Measurements from ENCODE around the gene HOXB9. TPM values are rescaled to one million over a fixed set of nuclear protein-coding genes. Genes with fewer than 3 reads are reported as not detected.

HOXB9 gene
- total and polyA plus RNA-seq, 2 experiments from 2014 or later = not detected

DNA sequence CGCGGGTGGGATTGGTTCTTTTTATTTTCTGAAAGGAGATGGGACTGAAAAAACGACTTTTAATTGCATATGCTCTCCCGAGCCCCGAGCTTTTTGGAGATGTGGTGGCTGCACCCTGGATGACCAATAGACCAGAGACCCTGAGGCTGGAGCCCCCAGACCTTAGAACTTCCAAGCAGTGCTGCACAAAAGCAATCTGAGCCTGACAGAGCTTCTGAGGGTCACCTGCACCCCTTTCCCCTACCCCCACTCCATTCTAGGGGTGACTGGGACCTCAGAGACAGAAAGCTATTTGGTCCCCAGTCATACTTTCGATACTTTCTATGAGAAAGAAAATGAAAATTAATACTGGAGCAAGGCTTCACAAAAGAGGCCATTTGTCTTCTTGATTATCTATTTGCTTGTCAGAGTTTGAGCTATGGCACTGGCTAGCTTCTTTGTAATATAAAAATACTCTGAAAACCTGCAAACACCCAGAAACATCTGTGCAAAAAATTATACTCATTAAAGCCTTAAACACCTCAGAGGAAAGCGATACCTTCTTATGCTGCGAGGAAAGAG lies 51.6 kb downstream of the HOXB9 start:
- no peaks in the 10 kb centered on the region for H3K9me3 ChIP-seq (ENCODE audit: low read depth)
- no peak for DNase-seq (ENCODE audit: low read depth in 1 of 2, low spot score in 1 of 2)
- H3K4me1 ChIP-seq (ENCODE audit: low read depth) = peaks cover 20% of the 10 kb centered on the region
- no peaks in the 10 kb centered on the region for H3K36me3 ChIP-seq
- no peak overlapping the region for H3K4me3 ChIP-seq
- TF ChIP-seq, protein P1, sequence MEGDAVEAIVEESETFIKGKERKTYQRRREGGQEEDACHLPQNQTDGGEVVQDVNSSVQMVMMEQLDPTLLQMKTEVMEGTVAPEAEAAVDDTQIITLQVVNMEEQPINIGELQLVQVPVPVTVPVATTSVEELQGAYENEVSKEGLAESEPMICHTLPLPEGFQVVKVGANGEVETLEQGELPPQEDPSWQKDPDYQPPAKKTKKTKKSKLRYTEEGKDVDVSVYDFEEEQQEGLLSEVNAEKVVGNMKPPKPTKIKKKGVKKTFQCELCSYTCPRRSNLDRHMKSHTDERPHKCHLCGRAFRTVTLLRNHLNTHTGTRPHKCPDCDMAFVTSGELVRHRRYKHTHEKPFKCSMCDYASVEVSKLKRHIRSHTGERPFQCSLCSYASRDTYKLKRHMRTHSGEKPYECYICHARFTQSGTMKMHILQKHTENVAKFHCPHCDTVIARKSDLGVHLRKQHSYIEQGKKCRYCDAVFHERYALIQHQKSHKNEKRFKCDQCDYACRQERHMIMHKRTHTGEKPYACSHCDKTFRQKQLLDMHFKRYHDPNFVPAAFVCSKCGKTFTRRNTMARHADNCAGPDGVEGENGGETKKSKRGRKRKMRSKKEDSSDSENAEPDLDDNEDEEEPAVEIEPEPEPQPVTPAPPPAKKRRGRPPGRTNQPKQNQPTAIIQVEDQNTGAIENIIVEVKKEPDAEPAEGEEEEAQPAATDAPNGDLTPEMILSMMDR (IDR thresholded peaks at IDR 0.05; ENCODE audit: low read depth, low read length) = no peak
- H3K27ac ChIP-seq = no peak overlapping the region
- peaks cover 97% of the 10 kb centered on the region for H3K27me3 ChIP-seq

DNA sequence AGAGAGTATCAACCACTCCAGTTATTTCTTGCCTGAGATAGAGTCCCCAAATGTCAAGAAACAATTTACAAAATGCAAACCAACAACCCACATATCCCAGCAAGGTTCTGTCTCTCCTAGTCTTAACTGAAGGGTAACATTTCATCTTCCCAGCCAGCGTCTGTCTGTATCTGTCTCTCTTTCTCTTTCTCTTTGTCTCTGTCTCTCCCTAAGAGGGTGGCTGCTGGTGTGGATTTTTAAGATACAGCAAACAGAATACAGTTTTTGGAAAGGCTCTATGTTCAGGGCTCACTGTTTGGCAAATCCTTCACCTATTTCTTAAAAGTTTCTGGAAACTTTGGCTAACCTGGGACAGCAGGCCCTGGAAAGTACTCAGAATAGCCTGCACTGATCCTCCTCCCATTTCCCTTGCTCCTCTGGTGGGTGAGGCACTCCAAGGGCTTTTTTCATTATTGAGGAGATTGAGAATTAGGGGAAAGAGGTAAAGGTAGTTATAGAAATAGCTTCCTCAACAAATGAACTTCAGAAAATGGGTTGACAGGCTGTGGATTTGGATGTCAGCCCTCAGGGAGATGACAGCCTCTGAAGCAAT lies 54.2 kb downstream of the HOXB9 start:
- no peaks in the 10 kb centered on the region for H3K9me3 ChIP-seq (ENCODE audit: low read depth)
- H3K27me3 ChIP-seq = peaks cover 100% of the 10 kb centered on the region
- no peak overlapping the region for H3K27ac ChIP-seq
- no peak overlapping the region for H3K4me3 ChIP-seq
- DNase-seq (ENCODE audit: low read depth in 1 of 2, low spot score in 1 of 2) = no peak
- H3K4me1 ChIP-seq (ENCODE audit: low read depth) = peaks cover 34% of the 10 kb centered on the region
- no peaks in the 10 kb centered on the region for H3K36me3 ChIP-seq
- TF ChIP-seq, protein P1 (IDR thresholded peaks at IDR 0.05; ENCODE audit: low read depth, low read length) = no peak

Other genes with a start within 250 kb of the HOXB9 start
- 0.36 TPM in 1 of 2 replicates, not detected in the other for gene SKAP1, start 196.1 kb downstream of the HOXB9 start, total RNA-seq
- gene SKAP1, start 196.1 kb downstream of the HOXB9 start, polyA plus RNA-seq = 0.65 TPM in 1 of 2 replicates, not detected in the other
- gene HOXB1, start 95.3 kb downstream of the HOXB9 start, total RNA-seq = 5.9 and 6.6 TPM in 2 replicates
- gene HOXB1, start 95.3 kb downstream of the HOXB9 start, polyA plus RNA-seq = 9.1 and 12.4 TPM in 2 replicates
- 111 and 114 TPM in 2 replicates for gene HOXB2, start 81.2 kb downstream of the HOXB9 start, total RNA-seq
- 107 and 116 TPM in 2 replicates for gene HOXB2, start 81.2 kb downstream of the HOXB9 start, polyA plus RNA-seq
- gene HOXB4, start 48.0 kb downstream of the HOXB9 start, total RNA-seq = 12.2 and 12.5 TPM in 2 replicates
- gene HOXB4, start 48.0 kb downstream of the HOXB9 start, polyA plus RNA-seq = 5.4 TPM in 2 replicates
- 37.7 and 42.4 TPM in 2 replicates for gene HOXB3, start 36.1 kb downstream of the HOXB9 start, total RNA-seq
- gene HOXB3, start 36.1 kb downstream of the HOXB9 start, polyA plus RNA-seq = 24.7 and 24.9 TPM in 2 replicates
- 0.24 TPM in 1 of 2 replicates, not detected in the other for gene HOXB5, start 32.6 kb downstream of the HOXB9 start, total RNA-seq
- gene HOXB5, start 32.6 kb downstream of the HOXB9 start, polyA plus RNA-seq = 0.46 and 1.9 TPM in 2 replicates
- gene HOXB6, start 21.4 kb downstream of the HOXB9 start, total RNA-seq = 0.12 TPM in 1 of 2 replicates, not detected in the other
- not detected in 2 replicates for gene HOXB6, start 21.4 kb downstream of the HOXB9 start, polyA plus RNA-seq
- not detected in 2 replicates for gene HOXB7, start 15.3 kb downstream of the HOXB9 start, total RNA-seq
- 0.81 TPM in 1 of 2 replicates, not detected in the other for gene HOXB7, start 15.3 kb downstream of the HOXB9 start, polyA plus RNA-seq
- gene HOXB8, start 11.1 kb downstream of the HOXB9 start, total RNA-seq = not detected in 2 replicates
- gene HOXB8, start 11.1 kb downstream of the HOXB9 start, polyA plus RNA-seq = not detected in 2 replicates
- not detected in 2 replicates for gene PRAC1, start 96.2 kb upstream of the HOXB9 start, total RNA-seq
- not detected in 2 replicates for gene PRAC1, start 96.2 kb upstream of the HOXB9 start, polyA plus RNA-seq
- not detected in 2 replicates for gene PRAC2, start 96.8 kb upstream of the HOXB9 start, total RNA-seq
- gene PRAC2, start 96.8 kb upstream of the HOXB9 start, polyA plus RNA-seq = not detected in 2 replicates
- not detected in 2 replicates for gene HOXB13, start 102.4 kb upstream of the HOXB9 start, total RNA-seq
- not detected in 2 replicates for gene HOXB13, start 102.4 kb upstream of the HOXB9 start, polyA plus RNA-seq
- gene TTLL6, start 190.9 kb upstream of the HOXB9 start, total RNA-seq = 0.03 TPM in 1 of 2 replicates, not detected in the other
- gene TTLL6, start 190.9 kb upstream of the HOXB9 start, polyA plus RNA-seq = not detected in 2 replicates
- gene CALCOCO2, start 204.7 kb upstream of the HOXB9 start, total RNA-seq = 23.8 and 35.3 TPM in 2 replicates
- 38.6 and 56.4 TPM in 2 replicates for gene CALCOCO2, start 204.7 kb upstream of the HOXB9 start, polyA plus RNA-seq

Measured in cardiac muscle cell (in vitro differentiated cells and primary cell).